H9 (cell line): ENCODE data around the gene ADPRH. TPM values are rescaled to one million over a fixed set of nuclear protein-coding genes. Genes with fewer than 3 reads are reported as not detected.

Experiments used
- DNase-seq: peaks from one replicate; pipeline ENCODE4 v3.0.0-alpha.2; 2017
- H2AFZ ChIP-seq: one replicate; pipeline ENCODE4 v1.6.1; 2013; ENCODE audit warnings: mild to moderate bottlenecking, low read length, control low read depth, moderate library complexity
- H2AK5ac ChIP-seq: 2 replicates; pipeline ENCODE4 v1.6.1; 2013; ENCODE audit warnings: low read length, control low read depth, mixed read lengths; ENCODE audit not compliant: insufficient read length
- H2BK120ac ChIP-seq: one replicate; pipeline ENCODE4 v1.6.1; 2013; ENCODE audit warnings: low read depth, mild to moderate bottlenecking, low read length, control low read depth, inconsistent platforms; ENCODE audit not compliant: poor library complexity, severe bottlenecking
- H2BK12ac ChIP-seq: 2 replicates; pipeline ENCODE4 v1.6.1; 2013; ENCODE audit warnings: low read length, control low read depth, mixed read lengths, low read depth; ENCODE audit not compliant: insufficient read length
- H2BK15ac ChIP-seq: 2 replicates; pipeline ENCODE4 v1.6.1; 2013; ENCODE audit warnings: low read depth, low read length, control low read depth
- H2BK20ac ChIP-seq: one replicate; pipeline ENCODE4 v1.6.1; 2013; ENCODE audit warnings: low read depth, mild to moderate bottlenecking, low read length, control low read depth, inconsistent platforms; ENCODE audit not compliant: poor library complexity, severe bottlenecking
- H2BK5ac ChIP-seq: 2 replicates; pipeline ENCODE4 v1.6.1; 2013; ENCODE audit warnings: low read length, control low read depth, mixed read lengths; ENCODE audit not compliant: insufficient read length
- H3K14ac ChIP-seq: 2 replicates; pipeline ENCODE4 v1.6.1; 2013; ENCODE audit warnings: low read length, control low read depth; ENCODE audit not compliant: insufficient read depth
- H3K18ac ChIP-seq: 2 replicates; pipeline ENCODE4 v1.6.1; 2013; ENCODE audit warnings: low read depth, mild to moderate bottlenecking, mixed read lengths, low read length, control low read depth; ENCODE audit not compliant: insufficient read length
- H3K23ac ChIP-seq: 2 replicates; pipeline ENCODE4 v1.6.1; 2013; ENCODE audit warnings: low read length, control low read depth, mixed read lengths, low read depth; ENCODE audit not compliant: insufficient read length
- H3K23me2 ChIP-seq: 2 replicates; pipeline ENCODE4 v1.6.1; 2013; ENCODE audit warnings: low read depth, mild to moderate bottlenecking, mixed read lengths, low read length, control low read depth; ENCODE audit not compliant: insufficient read length, poor library complexity, severe bottlenecking
- H3K27ac ChIP-seq: 2 replicates; pipeline ENCODE4 v1.5.1; 2013; ENCODE audit warnings: low read length, control low read depth, mixed read lengths, low read depth; ENCODE audit not compliant: insufficient read length
- H3K27me3 ChIP-seq: 2 replicates; pipeline ENCODE4 v1.6.1; 2013; ENCODE audit warnings: low read length, control low read depth, inconsistent platforms; ENCODE audit not compliant: insufficient read depth
- H3K4ac ChIP-seq: 2 replicates; pipeline ENCODE4 v1.6.1; 2013; ENCODE audit warnings: low read depth, mild to moderate bottlenecking, control low read depth, inconsistent platforms, low read length, moderate library complexity
- H3K4me1 ChIP-seq: 2 replicates; pipeline ENCODE4 v1.6.1; 2013; ENCODE audit warnings: low read length, control low read depth, inconsistent platforms; ENCODE audit not compliant: insufficient read depth
- H3K4me2 ChIP-seq: 2 replicates; pipeline ENCODE4 v1.6.1; 2013; ENCODE audit warnings: low read length, control low read depth, mixed read lengths; ENCODE audit not compliant: insufficient read length, insufficient read depth
- H3K56ac ChIP-seq: 2 replicates; pipeline ENCODE4 v1.6.1; 2013; ENCODE audit warnings: low read depth, mild to moderate bottlenecking, mixed read lengths, low read length, control low read depth; ENCODE audit not compliant: insufficient read length
- H3K79me1 ChIP-seq: 2 replicates; pipeline ENCODE4 v1.6.1; 2013; ENCODE audit warnings: low read depth, mild to moderate bottlenecking, moderate library complexity, low read length, control low read depth, inconsistent platforms; ENCODE audit not compliant: insufficient read depth, poor library complexity, severe bottlenecking
- H3K79me2 ChIP-seq: 2 replicates; pipeline ENCODE4 v1.6.1; 2013; ENCODE audit warnings: low read length, control low read depth, inconsistent platforms; ENCODE audit not compliant: insufficient read depth
- H3K9ac ChIP-seq: 2 replicates; pipeline ENCODE4 v1.6.1; 2013; ENCODE audit warnings: low read length, control low read depth, mixed read lengths; ENCODE audit not compliant: insufficient read length; ENCODE audit errors: extremely low read depth
- H3K9me3 ChIP-seq: one replicate; pipeline ENCODE4 v1.6.1; 2013; ENCODE audit warnings: low read depth, low read length, inconsistent platforms; ENCODE audit not compliant: control insufficient read depth
- H3T11ph ChIP-seq: one replicate; pipeline ENCODE4 v1.6.1; 2013; ENCODE audit warnings: mild to moderate bottlenecking, low read length, control low read depth, inconsistent platforms
- H4K20me1 ChIP-seq: one replicate; pipeline ENCODE4 v1.6.1; 2013; ENCODE audit not compliant: control insufficient read depth, insufficient read length, insufficient read depth
- H4K5ac ChIP-seq: 2 replicates; pipeline ENCODE4 v1.6.1; 2013; ENCODE audit warnings: low read depth, mild to moderate bottlenecking, mixed read lengths, low read length, control low read depth; ENCODE audit not compliant: insufficient read length
- H4K8ac ChIP-seq: replicated peaks from 2 replicates; pipeline ENCODE4 v1.6.1; 2013; ENCODE audit warnings: low read length, control low read depth, mixed read lengths, low read depth; ENCODE audit not compliant: insufficient read length
- H4K91ac ChIP-seq: 2 replicates; pipeline ENCODE4 v1.6.1; 2013; ENCODE audit warnings: low read depth, mild to moderate bottlenecking, moderate library complexity, mixed read lengths, low read length, control low read depth; ENCODE audit not compliant: insufficient read length
- H3K27ac Mint-ChIP-seq, 3 experiments: 2 replicates in 2 of 3; 3 replicates in 1 of 3; pipeline ENCODE4 v1.8.0; 2020 to 2021; ENCODE audit warnings: mixed read lengths in 3 of 3, mild to moderate bottlenecking in 1 of 3, moderate library complexity in 1 of 3
- H3K27me3 Mint-ChIP-seq: 2 replicates; pipeline ENCODE4 v1.8.0; 2021; ENCODE audit warnings: low read depth, mild to moderate bottlenecking, moderate library complexity, mixed read lengths
- H3K36me3 Mint-ChIP-seq, 3 experiments: 2 replicates in 2 of 3; 3 replicates in 1 of 3; pipeline ENCODE4 v1.8.0; 2020 to 2021; ENCODE audit warnings: low read depth in 3 of 3, mixed read lengths in 3 of 3; ENCODE audit not compliant: insufficient read depth in 1 of 3
- H3K4me1 Mint-ChIP-seq, 2 experiments: 2 replicates each; pipeline ENCODE4 v1.8.0; 2020; ENCODE audit warnings: mixed read lengths in 2 of 2
- H3K4me3 Mint-ChIP-seq, 2 experiments: 2 replicates in 1 of 2; 3 replicates in 1 of 2; pipeline ENCODE4 v1.8.0; 2020 to 2021; ENCODE audit warnings: mild to moderate bottlenecking in 2 of 2, mixed read lengths in 2 of 2, moderate library complexity in 1 of 2
- H3K9me3 Mint-ChIP-seq, 2 experiments: 2 replicates in 1 of 2; 3 replicates in 1 of 2; pipeline ENCODE4 v1.8.0; 2020; ENCODE audit warnings: mild to moderate bottlenecking in 2 of 2, mixed read lengths in 2 of 2, moderate library complexity in 1 of 2
- CTCF ChIP-seq: fragments of 200-600 bp; sonication (generic); conservative IDR thresholded peaks from 3 replicates; pipeline ENCODE4 v1.8.0; 2021; ENCODE audit warnings: antibody characterized with exemption, mild to moderate bottlenecking
- WGBS: extraction: QIAGEN DNeasy Blood & Tissue Kit; methylation state at CpG from one replicate; pipeline ENCODE4 v1.1.7; 2013; ENCODE audit warnings: missing lambda C conversion rate, low lambda C conversion rate, mixed read lengths; ENCODE audit not compliant: insufficient read length; ENCODE audit errors: extremely low coverage; 5-methylcytosine and 5-hydroxymethylcytosine counted together
- total RNA-seq: library from RNA; stranded (reverse); gene quantifications from 2 replicates; pipeline ENCODE4 v1.2.1, GENCODE V29; 2021

Gene ADPRH
- total RNA-seq, 1 experiment from 2014 or later: 3.1 TPM

- Mint-ChIP-seq H3K27ac (peak overlapping the region in 1 of 3 experiments; percentile 10; a peak in 1 of 7 replicates), H3K27me3 (peaks cover 5% of the 10 kb centered on the region), H3K9me3 (peaks cover 6 to 13% of the 10 kb centered on the region in 2 experiments; a peak in 4 of 5 replicates), H3K36me3 (peaks cover 0 to 5% (median 2%) of the 10 kb centered on the region in 3 experiments; a peak in 5 of 7 replicates), H3K4me3 (no peak overlapping the region), H3K4me1 (peaks cover 17 to 21% of the 10 kb centered on the region in 2 experiments)
- Histone ChIP-seq H3K9ac (no peak overlapping the region), H2BK5ac (no peak overlapping the region), H2BK120ac (no peak overlapping the region), H3K79me2 (no peaks in the 10 kb centered on the region), H3K23me2 (no peaks in the 10 kb centered on the region), H3K14ac (no peak overlapping the region), H2AFZ (no peak overlapping the region), H3K4me1 (no peaks in the 10 kb centered on the region; the same call in 1 of the 2 replicates), H3K4me2 (no peak overlapping the region), H3T11ph (no peak overlapping the region), H4K8ac (no peak overlapping the region), H3K4ac (no peak overlapping the region), H3K27me3 (no peaks in the 10 kb centered on the region), H4K20me1 (no peaks in the 10 kb centered on the region), H3K18ac (no peak overlapping the region), H2BK15ac (no peak overlapping the region), H2BK20ac (no peak overlapping the region), H2BK12ac (no peak overlapping the region), H4K91ac (no peak overlapping the region), H3K56ac (no peak overlapping the region), H3K27ac (no peak overlapping the region), H4K5ac (no peak overlapping the region), H3K9me3 (no peaks in the 10 kb centered on the region), H3K23ac (no peak overlapping the region), H2AK5ac (no peak overlapping the region), H3K79me1 (no peaks in the 10 kb centered on the region)
- no peak for DNase-seq
- no CpG with 5 or more reads among the region's 6 CpGs for WGBS
- TF ChIP-seq CTCF: no peak
Observed at GRCh38 chr3:119589102-119589773, 9.9 kb downstream of the ADPRH start.
